Measurements from ENCODE around the gene FOXI3. TPM values are rescaled to one million over a fixed set of nuclear protein-coding genes. Genes with fewer than 3 reads are reported as not detected.

The FOXI3 gene
- total and polyA plus RNA-seq, 12 donors = not detected

- Histone ChIP-seq H3K27me3 (peaks cover 28% of the 10 kb centered on the region), H3K4me3 (no peak overlapping the region), H3K9me3 (replicated peaks in 1 of 3) (no peaks in the 10 kb centered on the region), H3K36me3 (replicated peaks in 1 of 2) (no peaks in the 10 kb centered on the region), H3K4me1 (replicated peaks in 1 of 2) (no peaks in the 10 kb centered on the region), H3K27ac (no peak overlapping the region)
- intact Hi-C loops (cut with DNase I) = no loop called here
- no peak for DNase-seq
- 11 to 50% (median 31%) methylated on average over 1 of the region's 1 CpG for WGBS, 4 donors
- TF ChIP-seq POLR2A (IDR thresholded peaks at IDR 0.05) (no peak), CTCF (IDR thresholded peaks at IDR 0.05) (no peak)
These were observed 6.1 kb upstream of the FOXI3 start for GRCh38 chr2:88458633-88459032.

GRCh38 chr2:88452980-88453582, 588 bp upstream of the FOXI3 start:
- Histone ChIP-seq H3K36me3 (replicated peaks in 1 of 2) (no peaks in the 10 kb centered on the region), H3K27ac (no peak overlapping the region), H3K27me3 (peaks cover 67% of the 10 kb centered on the region), H3K4me3 (peak overlapping the region in 1 of 4 donors; percentile 48), H3K9me3 (replicated peaks in 1 of 3) (no peaks in the 10 kb centered on the region), H3K4me1 (replicated peaks in 1 of 2) (peaks cover 0 to 3% of the 10 kb centered on the region in 2 donors)
- DNase-seq = no peak
- no peak for TF ChIP-seq CTCF (IDR thresholded peaks at IDR 0.05)
- TF ChIP-seq POLR2A (IDR thresholded peaks at IDR 0.05) = no peak
- intact Hi-C loops (cut with DNase I) = no loop called here
- WGBS, 4 donors = 10 to 13% (median 12%) methylated on average over 29 of the region's 29 CpGs

- Histone ChIP-seq H3K9me3 (replicated peaks in 1 of 3) (no peaks in the 10 kb centered on the region), H3K27me3 (peaks cover 73% of the 10 kb centered on the region), H3K27ac (no peak overlapping the region), H3K4me3 (peak overlapping the region in 1 of 4 donors; percentile 48), H3K36me3 (replicated peaks in 1 of 2) (no peaks in the 10 kb centered on the region), H3K4me1 (replicated peaks in 1 of 2) (peaks cover 0 to 3% of the 10 kb centered on the region in 2 donors)
- intact Hi-C loops (cut with DNase I) = no loop called here
- DNase-seq = peak in 2 of 7 donors; percentile 5 to 11
- no peak for TF ChIP-seq CTCF (IDR thresholded peaks at IDR 0.05)
- TF ChIP-seq POLR2A (IDR thresholded peaks at IDR 0.05) = no peak
- 2 to 8% (median 4%) methylated on average over 30 to 107 of the region's 108 CpGs for WGBS, 4 donors
These were observed 505 bp downstream of the FOXI3 start for GRCh38 chr2:88451811-88452564.

GRCh38 chr2:88450925-88451810, 1.3 kb downstream of the FOXI3 start:
- WGBS, 4 donors = 11 to 15% (median 13%) methylated on average over 18 of the region's 18 CpGs
- no peaks in the 10 kb centered on the region for H3K9me3 ChIP-seq (replicated peaks in 1 of 3)
- no peaks in the 10 kb centered on the region for H3K36me3 ChIP-seq (replicated peaks in 1 of 2)
- no peak overlapping the region for H3K4me3 ChIP-seq
- H3K27ac ChIP-seq = no peak overlapping the region
- peaks cover 0 to 3% of the 10 kb centered on the region in 2 donors for H3K4me1 ChIP-seq (replicated peaks in 1 of 2)
- intact Hi-C loops (cut with DNase I) = no loop called here
- peaks cover 68% of the 10 kb centered on the region for H3K27me3 ChIP-seq
- TF ChIP-seq CTCF (IDR thresholded peaks at IDR 0.05) (no peak), POLR2A (IDR thresholded peaks at IDR 0.05) (no peak)
- DNase-seq = no peak

All from adrenal gland (tissue), 12 donors.